PC-3 (cell line): Measurements from ENCODE around the gene PPP2R5D. TPM values are rescaled to one million over a fixed set of nuclear protein-coding genes. Genes with fewer than 3 reads are reported as not detected.

ENCODE experiments used
- ATAC-seq: fragments of 200-7000 bp; cut with Tn5 transposase; 2 replicates; pipeline ENCODE4 v1.9.1; 2020; ENCODE audit warnings: mild to moderate bottlenecking, moderate library complexity
- BruUV-seq: library from RNA; stranded (reverse); fragments of 400-500 nt; replicated peaks from 2 replicates; lab custom pipeline; 2021; lab: Mats Ljungman, UMichigan
- CTCF ChIA-PET: fragments of 300-600 bp; sonication (Branson Sonifier 250); formaldehyde crosslinking; loops from one replicate; lab custom pipeline; 2022; ENCODE audit warnings: antibody characterized with exemption; lab: Charles Lee
- POLR2A ChIA-PET: fragments of 300-600 bp; sonication (Branson Sonifier 250); formaldehyde crosslinking; loops from one replicate; lab custom pipeline; 2022; ENCODE audit warnings: antibody characterized with exemption; ENCODE audit not compliant: unreplicated experiment; lab: Charles Lee
- DNase-seq: peaks from one replicate; pipeline ENCODE4 v3.0.0-alpha.2; 2015
- H2AFZ ChIP-seq: fragments of 300-600 bp; sonication (generic); 2 replicates; pipeline ENCODE4 v1.6.0; 2016; ENCODE audit warnings: antibody characterized with exemption, low read length
- H3F3A ChIP-seq: fragments of 300-600 bp; sonication (generic); one replicate; pipeline ENCODE4 v1.6.0; 2017; ENCODE audit warnings: antibody characterized with exemption, low read length, control low read depth, mild to moderate bottlenecking; ENCODE audit not compliant: unreplicated experiment
- H3K27ac ChIP-seq: fragments of 300-600 bp; sonication (generic); 2 replicates; pipeline ENCODE4 v1.5.1; 2016; ENCODE audit warnings: mild to moderate bottlenecking, low read length
- H3K27me3 ChIP-seq: fragments of 300-600 bp; sonication (generic); 2 replicates; pipeline ENCODE4 v1.6.1; 2016; ENCODE audit warnings: low read length, mixed read lengths
- H3K36me3 ChIP-seq: fragments of 300-600 bp; sonication (generic); 2 replicates; pipeline ENCODE4 v1.6.1; 2016; ENCODE audit warnings: low read depth, mixed run types, low read length, mixed read lengths
- H3K4me1 ChIP-seq: fragments of 300-600 bp; sonication (generic); 2 replicates; pipeline ENCODE4 v1.5.1; 2016; ENCODE audit warnings: low read length; ENCODE audit not compliant: insufficient read depth
- H3K4me2 ChIP-seq: fragments of 300-600 bp; sonication (generic); 2 replicates; pipeline ENCODE4 v1.6.0; 2016; ENCODE audit warnings: low read length
- H3K4me3 ChIP-seq: fragments of 300-600 bp; sonication (generic); 2 replicates; pipeline ENCODE4 v1.5.1; 2016; ENCODE audit warnings: mild to moderate bottlenecking, low read length, mixed read lengths
- H3K79me2 ChIP-seq: fragments of 300-600 bp; sonication (generic); 2 replicates; pipeline ENCODE4 v1.6.1; 2017; ENCODE audit warnings: low read length, mixed read lengths
- H3K9ac ChIP-seq: fragments of 300-600 bp; sonication (generic); 2 replicates; pipeline ENCODE4 v1.6.0; 2016; ENCODE audit warnings: mild to moderate bottlenecking, low read length
- H3K9me2 ChIP-seq: fragments of 300-600 bp; sonication (generic); replicated peaks from 2 replicates; pipeline ENCODE4 v1.6.1; 2016; ENCODE audit warnings: mixed run types, low read length, mixed read lengths
- H3K9me3 ChIP-seq: fragments of 300-600 bp; sonication (generic); 2 replicates; pipeline ENCODE4 v1.6.1; 2016; ENCODE audit warnings: low read length, mixed read lengths
- H4K20me1 ChIP-seq: fragments of 300-600 bp; sonication (generic); 2 replicates; pipeline ENCODE4 v1.6.1; 2016; ENCODE audit warnings: low read length, mixed read lengths
- EZH2 ChIP-seq: fragments of 300-600 bp; sonication (generic); IDR thresholded peaks from one replicate; pipeline ENCODE4 v1.6.1; 2017; ENCODE audit warnings: antibody characterized with exemption, mild to moderate bottlenecking, low read length; ENCODE audit not compliant: unreplicated experiment
- EZH2phosphoT487 ChIP-seq: fragments of 300-600 bp; sonication (generic); IDR thresholded peaks from 2 replicates; pipeline ENCODE4 v1.6.1; 2018; ENCODE audit warnings: mild to moderate bottlenecking, antibody characterized with exemption, low read length, borderline replicate concordance
- intact Hi-C: fragments of 100-400 bp; cut with micrococcal nuclease; formaldehyde crosslinking; loops from 2 replicates; pipeline ENCODE4 v1.9.0; 2023
- total RNA-seq: library from RNA; depleted of rRNA; stranded (reverse); fragments of >200 nt; gene quantifications from 2 replicates; pipeline ENCODE4 v1.2.3, GENCODE V29; 2014
- TF ChIP-seq, protein P1 (sequence below): fragments of 300-600 bp; sonication (generic); conservative IDR thresholded peaks from 2 replicates; pipeline ENCODE4 v1.5.1; 2017; ENCODE audit warnings: antibody characterized with exemption, low read depth, mild to moderate bottlenecking, low read length

Gene PPP2R5D
- total RNA-seq, 1 experiment from 2014 or later: 54.1 TPM

DNA sequence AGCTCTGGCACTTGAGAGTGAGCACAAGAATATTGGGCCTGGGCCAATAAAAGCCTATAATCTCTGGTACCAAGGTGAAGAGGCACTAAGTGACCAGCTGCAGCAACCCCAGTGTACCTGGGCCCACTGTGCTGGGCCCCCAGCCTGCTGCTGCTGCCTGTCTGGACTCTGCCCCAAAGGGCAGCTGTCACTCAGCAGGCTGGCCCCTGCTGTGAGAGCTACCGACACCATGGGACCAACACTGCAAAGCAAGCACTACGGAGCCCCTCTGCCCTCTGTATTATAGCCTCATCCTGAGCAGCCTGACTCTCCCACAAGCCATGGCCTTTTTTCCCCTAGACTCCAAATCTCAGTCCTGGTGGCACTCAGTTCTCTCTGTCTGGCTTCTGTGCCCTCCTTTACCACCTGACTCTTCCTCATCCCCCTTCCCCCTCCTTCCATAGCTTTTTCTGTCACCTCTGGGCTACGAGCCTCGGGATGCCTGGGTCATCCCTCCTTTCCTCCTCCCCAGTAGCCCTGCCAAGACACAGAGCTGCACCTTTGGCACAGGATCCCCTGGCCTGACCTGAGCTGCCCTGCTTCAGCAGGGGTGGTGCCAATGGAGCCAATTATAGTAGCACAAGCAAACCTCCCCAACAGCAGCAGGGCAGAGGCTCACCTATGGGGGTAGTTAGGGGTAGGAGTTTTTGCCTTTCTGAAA lies 51.3 kb downstream of the PPP2R5D start:
- no TSS peak for BruUV-seq
- ATAC-seq: no peak
- POLR2A ChIA-PET: no interaction called here

DNA sequence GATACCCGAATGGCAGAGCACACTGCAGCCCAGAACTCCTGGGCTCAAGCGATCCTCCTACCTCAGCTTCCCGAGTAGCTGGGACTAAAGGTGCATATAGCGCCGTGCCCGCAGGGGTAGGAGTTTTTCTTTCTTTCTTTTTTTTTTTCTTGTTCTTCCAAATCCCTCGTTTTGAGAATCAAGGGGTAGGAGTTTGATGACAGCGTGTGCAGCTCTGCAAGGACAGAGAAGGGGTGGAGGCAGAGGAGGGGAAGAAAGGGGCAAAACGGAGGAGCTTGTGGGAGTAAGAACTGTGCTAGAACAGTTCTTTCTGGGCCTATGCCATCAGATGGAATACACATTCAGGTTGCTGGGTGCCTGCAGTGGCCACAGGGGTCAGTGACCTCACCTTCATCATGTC lies 52.3 kb downstream of the PPP2R5D start:
- CTCF ChIA-PET: no interaction called here
- Histone ChIP-seq H3K27me3 (no peaks in the 10 kb centered on the region), H3K9ac (no peak overlapping the region), H3F3A (no peaks in the 10 kb centered on the region), H2AFZ (no peak overlapping the region), H3K4me3 (no peak overlapping the region), H3K4me2 (no peak overlapping the region), H4K20me1 (no peaks in the 10 kb centered on the region), H3K36me3 (peaks cover 8% of the 10 kb centered on the region; the same call in 1 of the 2 replicates), H3K4me1 (no peaks in the 10 kb centered on the region), H3K9me3 (no peaks in the 10 kb centered on the region), H3K79me2 (no peaks in the 10 kb centered on the region), H3K27ac (no peak overlapping the region), H3K9me2 (no peaks in the 10 kb centered on the region)
- intact Hi-C loops: no loop called here
- no TSS peak for BruUV-seq
- DNase-seq (no peak), ATAC-seq (no peak)
- TF ChIP-seq EZH2phosphoT487 (no peak), EZH2 (no peak)
- TF ChIP-seq, protein P1, sequence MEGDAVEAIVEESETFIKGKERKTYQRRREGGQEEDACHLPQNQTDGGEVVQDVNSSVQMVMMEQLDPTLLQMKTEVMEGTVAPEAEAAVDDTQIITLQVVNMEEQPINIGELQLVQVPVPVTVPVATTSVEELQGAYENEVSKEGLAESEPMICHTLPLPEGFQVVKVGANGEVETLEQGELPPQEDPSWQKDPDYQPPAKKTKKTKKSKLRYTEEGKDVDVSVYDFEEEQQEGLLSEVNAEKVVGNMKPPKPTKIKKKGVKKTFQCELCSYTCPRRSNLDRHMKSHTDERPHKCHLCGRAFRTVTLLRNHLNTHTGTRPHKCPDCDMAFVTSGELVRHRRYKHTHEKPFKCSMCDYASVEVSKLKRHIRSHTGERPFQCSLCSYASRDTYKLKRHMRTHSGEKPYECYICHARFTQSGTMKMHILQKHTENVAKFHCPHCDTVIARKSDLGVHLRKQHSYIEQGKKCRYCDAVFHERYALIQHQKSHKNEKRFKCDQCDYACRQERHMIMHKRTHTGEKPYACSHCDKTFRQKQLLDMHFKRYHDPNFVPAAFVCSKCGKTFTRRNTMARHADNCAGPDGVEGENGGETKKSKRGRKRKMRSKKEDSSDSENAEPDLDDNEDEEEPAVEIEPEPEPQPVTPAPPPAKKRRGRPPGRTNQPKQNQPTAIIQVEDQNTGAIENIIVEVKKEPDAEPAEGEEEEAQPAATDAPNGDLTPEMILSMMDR: no peak
- POLR2A ChIA-PET: interaction anchor here (0.5 to 0.7 kb wide), 2 partner anchors 58 to 132 kb away, joined by 3 to 8 read pairs; partner anchors contain the start of gene PEX6

More for the DNA sequence above, 51.3 kb downstream of the PPP2R5D start:
- intact Hi-C loops: no loop called here
- H3K9me2 ChIP-seq: no peaks in the 10 kb centered on the region
- H2AFZ ChIP-seq: no peak overlapping the region
- no peak overlapping the region for H3K4me2 ChIP-seq
- H3K27ac ChIP-seq: no peak overlapping the region
- H3K36me3 ChIP-seq: 0 out of 2 replicates have a peak, but pooled peaks cover 5% of the 10 kb centered on the region
- no peaks in the 10 kb centered on the region for H3K27me3 ChIP-seq
- no peak overlapping the region for H3K4me3 ChIP-seq
- no peaks in the 10 kb centered on the region for H3F3A ChIP-seq
- no peaks in the 10 kb centered on the region for H3K9me3 ChIP-seq
- H3K9ac ChIP-seq: no peak overlapping the region
- H3K4me1 ChIP-seq: no peaks in the 10 kb centered on the region
- TF ChIP-seq EZH2phosphoT487 (no peak), EZH2 (no peak)
- TF ChIP-seq, protein P1: no peak
- DNase-seq: no peak
- H3K79me2 ChIP-seq: no peaks in the 10 kb centered on the region
- no peaks in the 10 kb centered on the region for H4K20me1 ChIP-seq
- CTCF ChIA-PET: no interaction called here

DNA sequence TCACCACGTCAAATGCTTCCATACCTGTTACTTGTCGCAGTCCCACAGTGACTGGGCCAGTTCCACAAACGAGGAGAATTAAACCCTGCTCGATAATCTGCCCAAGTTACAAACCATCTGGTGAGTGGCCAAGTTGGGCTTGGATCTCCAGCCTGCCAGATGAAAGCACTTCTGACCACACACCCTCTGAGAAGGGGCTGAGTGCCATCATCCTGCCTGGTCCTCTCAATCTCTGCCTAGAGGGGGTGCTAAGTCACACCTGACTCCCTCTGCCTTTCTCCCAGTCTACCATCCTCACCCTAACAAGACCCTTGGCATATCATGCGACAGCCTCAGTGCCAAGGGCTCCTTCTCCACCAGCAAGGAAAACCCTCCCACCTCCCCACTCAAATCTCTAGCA lies 52.8 kb downstream of the PPP2R5D start:
- peaks cover 8% of the 10 kb centered on the region; the same call in 1 of the 2 replicates for H3K36me3 ChIP-seq
- no peaks in the 10 kb centered on the region for H4K20me1 ChIP-seq
- BruUV-seq: no TSS peak
- H3K9ac ChIP-seq: no peak overlapping the region
- DNase-seq (no peak), ATAC-seq (no peak)
- H3K9me3 ChIP-seq: no peaks in the 10 kb centered on the region
- no peak overlapping the region for H3K4me2 ChIP-seq
- no peaks in the 10 kb centered on the region for H3K4me1 ChIP-seq
- no peaks in the 10 kb centered on the region for H3K9me2 ChIP-seq
- H3K79me2 ChIP-seq: no peaks in the 10 kb centered on the region
- TF ChIP-seq EZH2phosphoT487 (no peak), EZH2 (no peak)
- TF ChIP-seq, protein P1: no peak
- ChIA-PET POLR2A (no interaction called here), CTCF (no interaction called here)
- no peak overlapping the region for H3K4me3 ChIP-seq
- no peaks in the 10 kb centered on the region for H3K27me3 ChIP-seq
- H3K27ac ChIP-seq: no peak overlapping the region
- H2AFZ ChIP-seq: no peak overlapping the region
- intact Hi-C loops: no loop called here
- H3F3A ChIP-seq: no peaks in the 10 kb centered on the region
